Measurements from ENCODE around the gene LRRC66. TPM values are rescaled to one million over a fixed set of nuclear protein-coding genes. Genes with fewer than 3 reads are reported as not detected.

The LRRC66 gene
- total RNA-seq, 2 experiments from 2014 or later = 0.09 TPM; not detected in 1

- TF ChIP-seq CTCF (IDR thresholded peaks at IDR 0.05) = no peak
- Mint-ChIP-seq H3K27me3 (peaks cover 13% of the 10 kb centered on the region), H3K36me3 (ENCODE audit: low read depth) (no peaks in the 10 kb centered on the region), H3K9me3 (no peaks in the 10 kb centered on the region), H3K4me1 (ENCODE audit: low read depth) (peaks cover 22% of the 10 kb centered on the region), H3K4me3 (peak overlapping the region; percentile 80), H3K27ac (peak overlapping the region; percentile 48)
- intact Hi-C loops (cut with micrococcal nuclease) = no loop called here
- ChIA-PET CTCF (interaction anchor here (1.3 to 3.1 kb wide), 2 partner anchors 11 to 141 kb away, joined by 3 to 14 read pairs; no protein-coding TSS in a partner anchor), POLR2A (no interaction called here)
- ATAC-seq (no peak), DNase-seq (no peak)
Measured at GRCh38 chr4:52036886-52037530, 16.8 kb upstream of the LRRC66 start.

- intact Hi-C loops (cut with micrococcal nuclease) = no loop called here
- Mint-ChIP-seq H3K9me3 (no peaks in the 10 kb centered on the region), H3K27me3 (peaks cover 5% of the 10 kb centered on the region), H3K4me3 (no peak overlapping the region), H3K27ac (no peak overlapping the region), H3K36me3 (ENCODE audit: low read depth) (no peaks in the 10 kb centered on the region), H3K4me1 (ENCODE audit: low read depth) (peaks cover 26% of the 10 kb centered on the region)
- POLR2A ChIA-PET = no interaction called here
- CTCF ChIA-PET = interaction anchor here (1.5 kb wide), 1 partner anchor 9 kb away, joined by 5 read pairs; no protein-coding TSS in a partner anchor
- TF ChIP-seq CTCF (IDR thresholded peaks at IDR 0.05) = no peak
- DNase-seq = no peak
- no peak for ATAC-seq
Measured at GRCh38 chr4:52035190-52035589, 15.0 kb upstream of the LRRC66 start.

GRCh38 chr4:52032005-52032404 lies 11.8 kb upstream of the LRRC66 start:
- H3K4me3 Mint-ChIP-seq = no peak overlapping the region
- POLR2A ChIA-PET = no interaction called here
- no peaks in the 10 kb centered on the region for H3K9me3 Mint-ChIP-seq
- no peak overlapping the region for H3K27ac Mint-ChIP-seq
- no peak for TF ChIP-seq CTCF (IDR thresholded peaks at IDR 0.05)
- DNase-seq (no peak), ATAC-seq (no peak)
- CTCF ChIA-PET = no interaction called here
- H3K27me3 Mint-ChIP-seq = no peaks in the 10 kb centered on the region
- intact Hi-C loops (cut with micrococcal nuclease) = no loop called here
- peaks cover 15% of the 10 kb centered on the region for H3K4me1 Mint-ChIP-seq (ENCODE audit: low read depth)
- peaks cover 5% of the 10 kb centered on the region for H3K36me3 Mint-ChIP-seq (ENCODE audit: low read depth)

GRCh38 chr4:52028970-52029369 lies 8.8 kb upstream of the LRRC66 start:
- ATAC-seq (no peak), DNase-seq (no peak)
- intact Hi-C loops (cut with micrococcal nuclease) = loop anchor here (5.0 kb wide), 1 partner anchor 132 kb away; no protein-coding TSS in a partner anchor
- POLR2A ChIA-PET = no interaction called here
- Mint-ChIP-seq H3K27ac (no peak overlapping the region), H3K4me1 (ENCODE audit: low read depth) (peaks cover 4% of the 10 kb centered on the region), H3K4me3 (no peak overlapping the region), H3K9me3 (no peaks in the 10 kb centered on the region), H3K36me3 (ENCODE audit: low read depth) (peaks cover 8% of the 10 kb centered on the region), H3K27me3 (no peaks in the 10 kb centered on the region)
- no peak for TF ChIP-seq CTCF (IDR thresholded peaks at IDR 0.05)
- CTCF ChIA-PET = no interaction called here

- intact Hi-C loops (cut with micrococcal nuclease) = no loop called here
- CTCF ChIA-PET = no interaction called here
- no peaks in the 10 kb centered on the region for H3K36me3 Mint-ChIP-seq (ENCODE audit: low read depth)
Measured at GRCh38 chr4:52017814-52018213, 2.3 kb downstream of the LRRC66 start.

More at GRCh38 chr4:52017814-52018213, 2.3 kb downstream of the LRRC66 start:
- POLR2A ChIA-PET = no interaction called here
- ATAC-seq (no peak), DNase-seq (no peak)
- H3K4me1 Mint-ChIP-seq (ENCODE audit: low read depth) = no peaks in the 10 kb centered on the region
- H3K4me3 Mint-ChIP-seq = no peak overlapping the region
- H3K27ac Mint-ChIP-seq = no peak overlapping the region
- H3K27me3 Mint-ChIP-seq = no peaks in the 10 kb centered on the region
- no peaks in the 10 kb centered on the region for H3K9me3 Mint-ChIP-seq
- TF ChIP-seq CTCF (IDR thresholded peaks at IDR 0.05) = no peak

Measured in activated CD8-positive, alpha-beta T cell treated with anti-CD3 and anti-CD28 coated beads for 36 hours (primary cell).